ENCODE results near the gene SDC1.

The SDC1 gene

DNA sequence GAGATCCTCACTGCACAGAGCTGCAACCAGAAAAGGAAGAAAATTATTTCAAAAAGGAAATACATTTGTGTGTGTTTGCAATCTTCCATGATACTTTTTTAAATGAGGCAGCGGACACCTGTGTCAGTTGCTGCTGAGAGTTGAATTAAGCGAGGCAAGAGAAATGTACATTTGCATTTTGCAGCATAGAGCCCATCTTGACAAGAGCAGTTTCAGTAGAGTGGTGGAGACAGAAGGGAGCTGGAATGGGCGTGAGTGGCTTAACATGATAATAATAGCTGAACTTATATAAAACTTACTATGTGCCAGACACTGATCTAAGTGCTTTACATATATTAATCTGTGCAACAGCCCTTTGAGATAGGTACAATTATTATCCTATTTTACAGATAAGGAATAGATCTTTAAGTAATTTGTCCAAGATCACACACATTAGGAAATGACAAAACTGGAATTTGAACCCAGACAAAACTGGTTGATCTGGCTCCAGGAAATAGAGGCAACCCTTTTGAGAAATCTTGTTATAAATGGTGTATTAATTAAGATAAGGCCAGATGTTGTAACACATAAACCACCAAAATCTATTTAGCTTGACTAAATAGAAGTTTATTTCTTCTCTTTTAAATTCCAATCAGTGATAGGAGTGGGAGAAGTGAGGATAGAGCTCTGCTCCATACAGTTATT, 68.7 kb downstream of the SDC1 start:
- in situ Hi-C loops (cut with MboI; ENCODE audit: low sequenced_read_pairs): no loop called here

GRCh38 chr2:20153131-20153851, 71.6 kb downstream of the SDC1 start:
- in situ Hi-C loops (cut with MboI; ENCODE audit: low sequenced_read_pairs): no loop called here

DNA sequence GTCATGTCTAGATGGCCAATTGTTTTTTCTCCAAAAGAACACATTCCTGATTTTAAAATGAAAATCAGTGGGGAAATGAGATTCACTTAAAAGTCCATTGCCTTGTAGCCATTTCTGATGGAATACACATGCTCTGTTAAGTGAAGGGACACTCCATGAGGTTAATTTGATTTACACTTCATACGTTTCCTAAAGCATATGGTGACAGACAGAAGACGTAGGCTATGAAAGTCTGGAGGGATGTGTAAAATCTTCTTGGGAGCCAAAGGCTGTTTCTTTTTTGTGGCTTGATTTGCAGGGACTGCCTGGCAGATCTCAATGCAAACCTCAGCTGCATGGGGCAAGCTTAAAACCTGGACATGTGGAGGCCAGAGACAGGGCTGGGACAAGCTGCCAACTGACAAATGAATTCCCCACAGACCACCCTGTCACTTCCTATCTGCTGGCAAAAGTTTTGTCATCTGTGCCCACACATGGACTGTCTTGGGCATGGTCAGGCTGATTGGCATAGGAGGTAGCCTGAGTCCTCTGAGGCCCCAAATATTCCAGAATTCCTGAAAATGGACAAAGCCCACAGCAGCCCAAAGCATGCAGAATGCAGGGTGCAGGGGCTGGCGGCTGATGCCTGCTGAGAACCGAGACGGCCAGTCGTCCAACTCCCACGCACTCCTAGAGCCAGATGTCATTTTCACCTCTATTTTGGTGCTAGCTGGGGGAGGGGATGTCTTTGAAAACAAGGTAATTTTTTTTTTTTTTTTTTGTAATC, 73.9 kb downstream of the SDC1 start:
- in situ Hi-C loops (cut with MboI; ENCODE audit: low sequenced_read_pairs): no loop called here

All from HL-60/S4 treated with retinoic acid at 250 ng/mL for 4 days and 3 days (cell line).